GM19455 (cell line): Measurements from ENCODE around the gene ARMC2.
"Not testable (repeated sequence)": the region's sequence is repeated elsewhere in the genome, so short reads cannot be mapped to it uniquely, and the experiment has no call there.

Experiments used
- ATAC-seq: cut with Tn5 transposase; IDR thresholded peaks from one replicate; pipeline ENCODE4 v1.9.1; 2021; ENCODE audit not compliant: unreplicated experiment

Gene ARMC2

DNA sequence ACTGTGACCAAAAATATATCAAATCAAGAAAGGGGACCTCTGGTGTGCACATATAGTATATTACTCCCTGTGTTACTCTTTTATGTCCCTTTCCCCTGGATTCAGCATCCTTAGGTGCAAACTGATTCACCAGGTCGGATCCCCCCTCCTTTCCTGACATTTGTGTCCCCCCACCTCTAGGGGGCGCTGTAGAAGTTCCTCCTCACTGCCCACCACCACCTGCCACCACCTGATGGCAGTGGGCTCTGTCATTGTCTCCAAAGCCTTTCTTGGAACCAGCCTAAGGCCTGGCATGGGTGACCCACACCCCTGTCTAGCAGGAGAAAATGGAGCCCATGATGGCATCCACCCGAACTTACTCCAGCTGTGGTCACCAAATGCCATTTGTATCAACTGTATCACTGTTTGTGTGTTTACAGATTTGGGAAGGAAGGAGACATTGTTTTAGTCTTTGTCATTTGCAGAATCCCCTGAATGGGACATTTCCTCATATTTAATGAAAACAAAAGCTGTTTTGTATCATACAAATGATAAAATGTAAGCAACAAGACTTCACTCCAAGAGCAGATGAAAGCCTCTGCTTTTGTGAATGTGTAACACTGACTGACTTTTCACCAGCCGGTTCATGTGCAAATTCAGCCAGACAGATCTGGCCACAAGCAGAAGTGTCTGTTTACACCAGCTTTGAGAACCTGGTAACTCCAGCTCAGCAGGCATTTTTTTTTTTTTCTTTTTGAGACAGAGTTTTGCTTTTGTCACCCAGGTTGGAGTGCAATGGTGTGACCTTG is 66.2 kb downstream of the ARMC2 start:
- ATAC-seq = no peak

DNA sequence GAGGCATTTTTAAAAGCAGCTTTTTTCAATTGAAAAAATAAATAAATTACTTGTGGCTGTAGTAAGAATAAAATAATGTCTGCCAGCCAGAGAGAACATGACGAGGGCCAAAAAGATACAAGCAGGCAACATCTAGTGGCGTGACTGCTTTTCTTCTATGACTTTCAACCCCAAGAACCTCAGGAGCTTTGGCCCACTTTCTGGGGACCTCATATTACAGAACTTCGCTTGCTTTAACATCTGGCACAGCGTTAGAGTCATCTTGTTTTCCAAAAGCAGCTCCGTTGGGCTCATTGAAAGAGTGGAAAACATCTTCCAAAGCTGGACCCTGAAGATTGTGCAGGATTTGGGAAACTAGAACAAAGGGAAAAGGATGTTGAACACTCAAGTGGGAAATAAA is 67.0 kb downstream of the ARMC2 start:
- ATAC-seq = no peak

DNA sequence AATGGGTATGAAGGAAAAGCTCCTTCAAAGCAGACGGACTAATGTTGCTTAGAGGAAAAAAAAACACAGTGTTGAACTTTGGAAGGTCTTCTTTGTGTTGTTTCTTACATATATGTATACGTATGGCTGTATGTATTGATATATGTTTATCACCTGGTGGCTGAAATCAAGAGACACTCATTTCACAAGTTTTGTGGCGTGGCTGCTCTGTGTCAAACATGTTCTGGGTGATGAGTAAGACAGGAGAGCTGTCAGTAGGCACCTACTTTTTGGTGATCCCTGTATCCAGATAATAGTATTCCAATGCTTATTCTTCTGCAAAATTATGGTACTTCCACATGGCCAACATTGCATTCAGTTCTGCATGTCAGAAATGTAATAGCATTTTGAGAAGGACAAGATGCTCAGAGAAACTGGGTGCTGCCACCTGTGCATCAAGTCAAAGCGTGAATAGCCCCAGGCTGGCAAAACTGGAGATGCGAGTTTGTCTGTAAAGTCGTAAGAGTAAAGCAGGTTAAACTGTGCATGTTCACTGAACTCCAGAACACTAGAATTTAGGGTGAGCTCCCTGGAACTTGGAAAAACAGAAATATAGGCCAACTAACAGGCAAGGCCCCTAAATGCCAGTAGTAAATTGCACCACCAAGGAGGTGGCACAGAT is 67.9 kb downstream of the ARMC2 start:
- ATAC-seq = no peak

DNA sequence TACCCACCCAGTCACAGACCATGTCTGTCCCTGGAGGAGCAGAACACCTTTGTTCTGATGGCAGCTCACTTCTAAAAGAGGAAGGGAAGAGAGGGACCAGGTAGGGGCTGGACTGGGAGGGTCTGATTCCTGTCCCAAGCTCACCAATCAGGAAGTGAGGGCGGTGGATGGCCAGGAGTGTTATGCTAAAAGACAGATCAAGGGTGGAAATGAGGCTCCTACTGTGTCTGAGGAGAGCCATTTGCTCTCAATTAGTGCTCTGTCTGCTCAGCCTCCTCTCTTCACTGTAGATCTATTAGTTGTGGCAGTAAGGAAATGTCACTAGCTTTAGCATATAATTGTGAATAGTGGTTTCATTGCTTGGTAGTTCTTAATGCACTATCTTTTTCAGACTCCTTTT is 72.5 kb downstream of the ARMC2 start:
- no peak for ATAC-seq

DNA sequence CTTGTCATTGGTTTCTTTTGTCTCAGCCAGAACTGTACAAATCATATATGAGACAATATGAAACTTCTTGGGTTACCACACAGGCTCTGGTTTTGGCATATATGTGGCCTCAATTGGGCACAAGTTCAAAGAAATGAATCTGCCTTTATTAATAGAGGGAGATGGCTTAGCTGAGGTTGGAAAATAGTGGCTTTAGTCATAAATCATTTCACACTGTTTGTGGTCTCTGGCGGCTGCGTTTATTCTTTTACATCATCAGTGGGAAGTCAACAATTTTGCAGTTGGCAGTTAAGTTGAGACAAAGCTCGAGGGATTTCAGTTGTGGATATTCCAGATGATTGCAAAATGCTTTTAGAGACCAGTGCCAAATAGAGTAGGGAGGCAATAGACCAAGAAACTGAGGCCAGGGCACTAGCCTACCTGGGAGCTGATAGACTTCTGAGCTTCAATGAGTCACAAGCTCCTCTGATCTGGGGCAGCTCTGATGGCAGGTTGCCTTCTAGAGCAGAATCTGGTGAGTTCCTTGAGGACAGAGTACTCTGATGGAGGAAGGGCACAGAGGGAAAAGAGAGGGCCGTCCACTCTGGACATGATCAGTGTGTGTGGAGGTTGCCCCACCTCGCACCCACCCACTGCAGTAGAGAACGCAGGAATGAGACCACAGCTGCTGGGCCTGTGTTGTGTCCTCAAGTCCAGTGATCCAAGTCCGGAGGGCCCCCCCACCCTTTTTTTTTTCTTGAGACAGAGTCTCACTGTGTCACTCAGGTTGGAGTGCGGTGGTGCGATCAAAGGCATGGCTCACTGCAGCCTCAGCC is 73.5 kb downstream of the ARMC2 start:
- ATAC-seq = no peak

DNA sequence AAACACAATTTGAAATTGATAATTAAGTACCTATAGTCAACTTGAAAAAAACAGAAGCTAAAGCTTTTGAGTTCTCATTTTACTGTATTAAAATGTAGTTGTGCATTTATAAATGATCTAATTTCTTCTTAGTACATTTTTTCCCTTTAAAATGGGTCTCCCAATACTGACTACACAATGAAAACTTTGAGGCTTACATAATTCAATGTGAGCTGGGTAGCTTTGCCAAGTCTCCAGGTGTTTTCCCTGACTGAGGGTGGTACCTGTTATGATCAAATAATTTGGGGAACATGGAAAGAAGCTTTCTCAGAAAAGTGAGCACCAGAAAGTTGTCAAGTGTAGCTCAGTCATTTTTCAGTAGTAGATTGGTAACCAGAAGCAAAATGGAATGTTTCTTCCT is 74.3 kb downstream of the ARMC2 start:
- ATAC-seq = no peak

- ATAC-seq = no peak
Measured at GRCh38 chr6:108927927-108928326, 79.7 kb downstream of the ARMC2 start.

- no peak for ATAC-seq
Measured at GRCh38 chr6:108928650-108929049, 80.4 kb downstream of the ARMC2 start.

DNA sequence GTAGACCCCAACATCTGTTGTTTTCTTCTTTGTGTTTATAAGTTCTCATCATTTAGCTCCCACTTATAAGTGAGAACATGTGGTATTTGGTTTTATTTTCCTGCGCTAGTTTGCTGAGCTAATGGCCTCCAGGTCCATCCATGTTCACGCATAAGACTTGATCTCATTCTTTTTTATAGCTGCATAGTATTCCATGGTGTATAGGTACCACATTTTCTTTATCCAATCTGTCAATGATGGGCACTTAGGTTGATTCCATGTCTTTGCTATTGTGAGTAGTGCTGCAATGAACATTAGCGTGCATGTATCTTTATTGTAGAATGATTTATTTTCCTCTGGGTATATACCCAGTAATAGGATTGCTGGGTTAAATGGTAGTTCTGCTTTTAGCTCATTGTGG is 82.9 kb downstream of the ARMC2 start:
- ATAC-seq = not testable (repeated sequence)

GRCh38 chr6:108937170-108937569 is 88.9 kb downstream of the ARMC2 start:
- no peak for ATAC-seq

GRCh38 chr6:108940741-108941140 is 92.5 kb downstream of the ARMC2 start:
- ATAC-seq = no peak

DNA sequence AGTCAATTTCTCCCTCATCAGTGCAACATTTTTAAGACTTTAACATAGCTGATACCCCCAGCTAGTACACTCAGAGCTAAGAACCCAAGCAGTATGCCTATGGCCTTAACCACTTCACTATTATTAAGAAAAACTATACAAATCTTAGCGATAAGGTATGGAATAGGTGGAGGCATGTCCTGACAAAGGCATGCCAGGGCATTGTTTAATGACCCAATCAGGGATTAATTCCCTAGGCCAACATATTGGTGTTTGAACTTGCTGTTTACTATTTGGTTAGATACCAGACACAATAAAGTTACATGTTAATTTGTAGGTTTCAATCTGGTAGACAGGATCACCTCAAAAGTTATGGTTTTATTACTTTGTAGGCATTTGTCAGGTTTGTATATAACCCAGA is 93.1 kb downstream of the ARMC2 start:
- no peak for ATAC-seq

DNA sequence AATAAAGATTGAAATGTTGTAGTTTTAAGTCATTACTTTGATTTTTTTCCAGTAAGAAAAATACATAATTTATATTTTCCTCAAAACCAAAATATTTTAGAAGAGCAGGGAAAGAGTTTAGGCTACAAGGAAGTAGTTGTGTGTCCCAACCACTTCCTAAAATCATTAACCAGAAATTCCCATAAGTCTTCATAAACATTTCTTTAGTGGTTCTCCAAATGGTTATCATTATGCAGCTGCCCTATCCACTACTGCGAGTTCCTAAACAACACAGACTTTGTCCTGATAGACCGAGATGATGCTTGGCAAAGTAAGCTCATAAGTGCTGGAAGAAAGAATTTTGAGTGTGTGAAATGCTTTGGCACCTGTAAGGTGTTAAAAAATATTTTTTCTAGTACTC is 93.6 kb downstream of the ARMC2 start:
- ATAC-seq = no peak

DNA sequence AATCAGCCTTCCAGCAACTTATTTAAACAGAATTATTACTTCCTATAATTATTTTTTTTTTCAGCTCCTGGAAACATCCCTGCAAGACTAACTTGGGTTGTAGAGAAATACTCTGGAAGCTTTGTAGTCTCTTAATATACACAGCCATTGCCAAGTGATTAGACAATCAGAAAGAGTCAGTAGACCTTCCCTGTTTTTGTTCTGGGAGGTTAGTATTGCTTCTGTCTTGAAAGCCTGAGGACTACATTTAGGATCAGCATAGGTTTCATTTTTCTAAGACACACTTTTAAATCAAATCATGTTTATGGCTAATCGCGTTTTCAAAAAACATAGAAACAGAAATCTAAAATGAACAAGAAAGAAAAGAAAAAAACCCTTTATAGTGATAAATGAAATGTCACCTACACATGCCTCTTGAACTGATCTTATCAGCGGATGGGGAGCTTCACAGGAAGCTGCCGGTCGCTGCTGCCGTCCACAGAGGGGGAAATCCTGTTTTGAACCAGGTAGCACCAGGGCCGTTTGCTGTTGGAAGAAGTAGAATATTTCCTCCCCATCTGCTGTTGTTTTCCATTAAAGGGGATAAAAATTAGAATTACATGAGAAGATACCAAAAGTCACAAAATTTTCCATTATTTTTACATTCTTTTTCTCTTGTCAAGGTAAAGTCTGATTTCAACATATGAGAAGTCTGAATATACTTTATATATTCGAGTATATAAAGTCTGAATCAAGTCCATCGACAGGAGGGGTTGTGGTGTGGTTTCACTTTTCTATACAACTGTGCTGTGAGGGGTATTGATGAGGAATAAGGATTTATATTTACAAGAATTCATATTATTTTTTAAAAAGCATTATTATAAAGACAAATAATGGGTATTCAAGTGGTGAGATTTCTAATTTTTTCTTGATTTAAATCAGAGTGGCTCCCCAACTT is 94.6 kb downstream of the ARMC2 start:
- no peak for ATAC-seq

GRCh38 chr6:108944071-108944470 is 95.8 kb downstream of the ARMC2 start:
- no peak for ATAC-seq

DNA sequence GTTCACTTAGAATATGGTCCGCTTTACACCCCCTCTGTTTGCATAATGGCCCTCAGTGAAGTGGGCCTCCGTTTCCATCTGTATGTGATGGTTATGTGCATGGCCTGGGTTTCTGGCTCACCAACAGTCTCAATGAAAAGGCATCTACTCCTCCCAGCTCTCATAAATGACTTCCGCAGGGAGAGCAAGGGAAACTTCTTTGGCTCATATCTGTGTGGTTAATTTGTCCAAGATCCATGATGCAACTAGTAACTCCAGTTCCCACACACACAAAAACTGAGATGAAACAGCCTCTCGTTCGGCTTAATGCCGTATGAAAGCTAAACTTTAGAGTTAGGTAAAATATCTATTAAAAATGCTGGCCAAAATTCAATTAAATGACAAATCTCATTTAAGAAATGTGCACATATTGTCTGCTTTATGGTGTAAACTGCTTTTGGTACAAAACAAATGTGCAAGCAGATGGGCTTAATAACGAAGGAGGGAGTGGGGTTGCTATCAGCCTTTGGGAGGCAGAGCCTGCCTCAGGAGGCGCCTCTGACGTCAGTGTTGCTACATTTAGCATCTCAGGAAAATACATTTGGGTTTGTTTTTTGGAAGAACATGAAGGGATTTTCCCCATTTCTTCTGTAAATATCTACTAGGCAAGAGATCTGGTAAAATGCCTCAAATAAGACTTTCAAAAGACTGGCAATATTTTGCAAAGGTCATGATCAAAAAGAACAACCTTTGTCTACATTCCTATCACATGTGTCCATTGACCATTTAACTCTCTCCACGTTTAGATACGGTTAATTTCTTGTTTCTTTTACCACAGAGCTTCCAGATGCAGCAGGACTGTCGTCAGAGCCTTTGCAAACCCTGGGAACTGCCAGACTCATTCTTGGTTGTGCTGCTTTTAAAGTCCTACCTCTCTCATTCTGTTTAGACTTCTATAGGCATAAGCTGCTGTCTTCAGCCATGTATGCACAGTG is 96.8 kb downstream of the ARMC2 start:
- no peak for ATAC-seq

GRCh38 chr6:108945681-108946159 is 97.5 kb downstream of the ARMC2 start:
- no peak for ATAC-seq

- no peak for ATAC-seq
Measured at GRCh38 chr6:108946695-108947094, 98.5 kb downstream of the ARMC2 start.

DNA sequence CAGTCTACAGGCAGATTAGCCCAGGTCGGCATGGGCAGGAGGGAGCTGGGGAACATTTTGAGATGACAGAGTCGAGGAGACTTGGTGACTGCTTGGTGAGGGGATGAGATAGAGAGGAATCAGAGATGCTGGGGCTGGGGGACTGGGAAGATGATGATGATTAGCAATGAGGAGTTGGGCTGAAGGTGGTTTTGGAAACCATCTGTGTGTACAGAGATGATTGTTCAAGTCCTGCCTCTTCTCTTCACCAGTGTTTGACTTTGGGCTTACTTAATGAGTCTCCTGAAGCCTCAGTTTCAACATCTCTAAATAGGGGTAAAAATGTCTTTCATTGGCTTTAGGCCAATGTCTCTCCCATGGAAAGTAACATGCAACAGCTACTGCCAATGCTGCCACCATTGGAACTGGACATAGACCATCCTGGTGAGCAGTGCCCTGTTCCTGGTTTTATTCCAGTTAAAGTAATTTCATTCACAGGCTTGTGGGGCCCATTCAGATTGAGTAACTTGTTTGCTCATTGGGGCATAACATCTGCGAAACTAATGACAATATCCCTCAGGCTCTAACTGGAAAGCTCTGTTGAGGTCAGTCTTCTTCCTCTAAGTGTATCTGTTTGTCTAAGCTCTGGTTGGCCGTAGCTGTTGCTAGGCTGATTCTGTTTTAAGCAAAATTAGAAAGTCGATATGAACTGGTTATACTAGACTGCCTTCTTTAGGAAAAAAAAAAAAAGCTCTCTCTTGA is 99.1 kb downstream of the ARMC2 start:
- ATAC-seq = no peak
